AG04449 (cell line): Measurements from ENCODE around the gene PLCB1.

Source experiments
- CTCF ChIA-PET: fragments of 350-600 bp; formaldehyde crosslinking; extraction: SDS; loops from one replicate; lab custom pipeline; 2021; ENCODE audit warnings: antibody characterized with exemption; lab: Yijun Ruan, JAX
- POLR2A ChIA-PET: fragments of 400-600, 350-600 bp; formaldehyde crosslinking; extraction: SDS; loops from one replicate; lab custom pipeline; 2020; ENCODE audit warnings: antibody characterized with exemption, inconsistent platforms; lab: Yijun Ruan, JAX
- DNase-seq: peaks from one replicate; pipeline ENCODE4 v3.0.0-alpha.2; 2010; ENCODE audit warnings: low read depth, low spot score
- H3K4me3 ChIP-seq: 2 replicates; pipeline ENCODE4 v1.5.1; 2011; ENCODE audit warnings: low read depth, mild to moderate bottlenecking, control low read depth, low read length
- TF ChIP-seq, protein P1 (sequence below): IDR thresholded peaks from one replicate; pipeline ENCODE4 v1.5.1; 2011; ENCODE audit warnings: mild to moderate bottlenecking, moderate library complexity, low read length, control low read depth, inconsistent platforms; ENCODE audit not compliant: insufficient read depth; ENCODE audit errors: missing control alignments

PLCB1 gene

GRCh38 chr20:8627340-8628004, 495.4 kb downstream of the PLCB1 start:
- ChIA-PET POLR2A (no interaction called here), CTCF (interaction anchor here (1.1 kb wide), 1 partner anchor 94 kb away, joined by 3 read pairs; no protein-coding TSS in a partner anchor)
- no peak for DNase-seq
- H3K4me3 ChIP-seq, result no peak overlapping the region
- TF ChIP-seq, protein P1, sequence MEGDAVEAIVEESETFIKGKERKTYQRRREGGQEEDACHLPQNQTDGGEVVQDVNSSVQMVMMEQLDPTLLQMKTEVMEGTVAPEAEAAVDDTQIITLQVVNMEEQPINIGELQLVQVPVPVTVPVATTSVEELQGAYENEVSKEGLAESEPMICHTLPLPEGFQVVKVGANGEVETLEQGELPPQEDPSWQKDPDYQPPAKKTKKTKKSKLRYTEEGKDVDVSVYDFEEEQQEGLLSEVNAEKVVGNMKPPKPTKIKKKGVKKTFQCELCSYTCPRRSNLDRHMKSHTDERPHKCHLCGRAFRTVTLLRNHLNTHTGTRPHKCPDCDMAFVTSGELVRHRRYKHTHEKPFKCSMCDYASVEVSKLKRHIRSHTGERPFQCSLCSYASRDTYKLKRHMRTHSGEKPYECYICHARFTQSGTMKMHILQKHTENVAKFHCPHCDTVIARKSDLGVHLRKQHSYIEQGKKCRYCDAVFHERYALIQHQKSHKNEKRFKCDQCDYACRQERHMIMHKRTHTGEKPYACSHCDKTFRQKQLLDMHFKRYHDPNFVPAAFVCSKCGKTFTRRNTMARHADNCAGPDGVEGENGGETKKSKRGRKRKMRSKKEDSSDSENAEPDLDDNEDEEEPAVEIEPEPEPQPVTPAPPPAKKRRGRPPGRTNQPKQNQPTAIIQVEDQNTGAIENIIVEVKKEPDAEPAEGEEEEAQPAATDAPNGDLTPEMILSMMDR, result no peak

GRCh38 chr20:8631271-8631670, 499.2 kb downstream of the PLCB1 start:
- no peak overlapping the region for H3K4me3 ChIP-seq
- TF ChIP-seq, protein P1, result no peak
- ChIA-PET POLR2A (no interaction called here), CTCF (no interaction called here)
- no peak for DNase-seq

DNA sequence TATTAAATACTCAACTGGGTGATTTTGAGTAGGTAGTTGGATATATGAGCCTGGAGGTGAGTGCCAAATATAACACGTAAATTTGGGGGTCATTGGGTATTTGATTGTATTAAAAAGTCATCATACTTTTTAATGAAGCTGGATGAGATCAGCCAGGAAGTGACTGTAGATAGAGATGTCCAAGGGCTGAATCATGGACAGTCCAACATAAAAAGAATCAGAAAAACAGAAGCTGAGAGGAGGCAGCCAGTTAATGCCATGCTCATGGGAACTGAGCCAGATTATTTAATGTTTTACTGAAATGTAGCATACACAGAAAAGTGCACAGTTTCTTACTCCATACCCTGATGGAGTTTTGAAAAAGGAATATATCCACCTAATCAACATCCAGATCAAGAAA, 501.3 kb downstream of the PLCB1 start:
- CTCF ChIA-PET, result interaction anchor here (1.2 to 1.7 kb wide), 3 partner anchors 9 to 88 kb away, joined by 3 to 5 read pairs (median 3); no protein-coding TSS in a partner anchor
- DNase-seq, result no peak
- no peak overlapping the region for H3K4me3 ChIP-seq
- POLR2A ChIA-PET, result no interaction called here
- TF ChIP-seq, protein P1, result no peak

- CTCF ChIA-PET, result interaction anchor here (0.7 to 1.4 kb wide), 3 partner anchors 16 to 698 kb away, joined by 3 to 5 read pairs (median 3); no protein-coding TSS in a partner anchor
- POLR2A ChIA-PET, result no interaction called here
- no peak for DNase-seq
- TF ChIP-seq, protein P1, result no peak
- no peak overlapping the region for H3K4me3 ChIP-seq
These were observed 503.0 kb downstream of the PLCB1 start for GRCh38 chr20:8635048-8635572.

DNA sequence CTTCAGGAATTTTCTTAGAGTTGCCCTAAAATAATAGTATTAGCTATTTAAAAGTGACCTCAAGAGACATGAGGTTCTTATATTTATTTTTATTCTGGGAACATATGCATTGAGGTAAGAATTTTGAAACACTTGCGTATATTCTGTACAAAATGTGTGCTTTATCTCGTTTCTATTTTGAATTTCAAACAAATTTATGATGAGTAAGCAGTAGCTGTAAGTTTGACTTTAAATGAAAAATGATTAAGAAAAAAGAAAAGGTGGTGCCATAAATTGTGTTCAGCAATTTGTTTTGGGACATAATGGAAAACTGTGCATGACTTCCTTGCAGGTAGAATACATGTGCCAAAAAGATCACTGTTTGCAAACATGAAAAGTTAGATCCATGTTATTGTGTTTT, 503.8 kb downstream of the PLCB1 start:
- ChIA-PET POLR2A (no interaction called here), CTCF (interaction anchor here (0.7 to 1.7 kb wide), 3 partner anchors 16 to 247 kb away, joined by 3 to 7 read pairs (median 3); no protein-coding TSS in a partner anchor)
- no peak overlapping the region for H3K4me3 ChIP-seq
- TF ChIP-seq, protein P1, result no peak
- DNase-seq, result no peak

GRCh38 chr20:8639112-8639778, 507.2 kb downstream of the PLCB1 start:
- ChIA-PET CTCF (no interaction called here), POLR2A (no interaction called here)
- TF ChIP-seq, protein P1, result no peak
- H3K4me3 ChIP-seq, result no peak overlapping the region
- DNase-seq, result no peak
